NCI-H1092 (cell line): ENCODE data around the gene LIN7A.

ENCODE experiments used
- DNase-seq: peaks from one replicate; lab custom pipeline; 2025; lab: John Stamatoyannopoulos, UW

The LIN7A gene

DNA sequence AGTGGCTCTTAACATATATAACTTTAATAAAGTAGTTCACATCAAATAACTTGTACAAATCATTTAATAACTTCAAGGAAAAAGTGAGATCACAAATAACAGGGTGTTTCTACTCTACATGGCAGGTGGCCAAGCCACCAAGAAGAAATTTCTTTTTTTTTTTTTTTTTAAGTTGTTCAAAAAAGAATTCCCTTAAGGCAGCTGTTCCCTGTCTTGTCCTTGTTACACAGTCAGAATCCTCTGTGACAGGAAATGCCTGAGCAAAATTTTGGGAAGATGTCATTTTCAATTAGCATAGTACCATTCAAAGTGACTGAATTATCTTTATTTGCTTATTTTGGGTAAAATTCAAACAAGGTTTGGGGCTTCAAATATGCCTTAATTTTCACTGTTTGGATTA lies 79.4 kb downstream of the LIN7A start:
- DNase-seq: no peak

DNA sequence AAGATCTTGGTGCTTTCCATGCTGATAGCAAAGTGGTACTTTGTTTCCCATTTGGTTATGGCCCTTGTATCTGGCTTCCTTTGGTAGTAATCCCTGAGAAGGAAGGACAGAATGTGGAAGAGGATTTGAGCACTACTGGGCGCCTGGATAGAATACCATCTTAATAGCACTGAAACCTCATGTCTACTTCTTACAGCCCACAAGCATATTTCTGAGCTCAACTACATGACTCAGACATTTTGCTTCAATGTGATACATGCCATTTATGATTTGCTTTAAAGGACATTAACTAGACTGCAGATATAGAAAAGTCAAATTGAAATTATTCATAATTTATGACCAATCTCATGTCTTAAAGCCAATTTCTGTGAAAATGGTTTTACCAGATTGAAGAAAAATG lies 80.4 kb downstream of the LIN7A start:
- no peak for DNase-seq

DNA sequence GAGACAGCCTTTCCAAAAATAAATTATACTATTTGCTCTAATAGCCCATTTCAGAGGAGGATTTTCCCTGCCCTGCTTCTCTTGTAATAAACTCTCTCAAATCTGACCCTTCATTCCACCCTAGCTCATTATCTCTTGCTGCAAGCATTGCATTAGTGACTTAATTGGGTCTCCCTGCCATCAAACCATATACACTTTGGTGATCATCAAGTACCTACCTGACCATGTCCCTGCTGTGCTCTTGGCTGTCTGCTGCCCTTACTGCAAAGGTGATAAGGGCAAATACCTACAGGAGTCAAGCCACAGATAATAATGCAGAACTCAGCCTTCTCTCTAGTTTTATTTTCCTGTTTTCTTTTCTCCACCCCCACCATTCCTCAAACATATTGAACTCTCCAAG lies 88.4 kb downstream of the LIN7A start:
- no peak for DNase-seq

DNA sequence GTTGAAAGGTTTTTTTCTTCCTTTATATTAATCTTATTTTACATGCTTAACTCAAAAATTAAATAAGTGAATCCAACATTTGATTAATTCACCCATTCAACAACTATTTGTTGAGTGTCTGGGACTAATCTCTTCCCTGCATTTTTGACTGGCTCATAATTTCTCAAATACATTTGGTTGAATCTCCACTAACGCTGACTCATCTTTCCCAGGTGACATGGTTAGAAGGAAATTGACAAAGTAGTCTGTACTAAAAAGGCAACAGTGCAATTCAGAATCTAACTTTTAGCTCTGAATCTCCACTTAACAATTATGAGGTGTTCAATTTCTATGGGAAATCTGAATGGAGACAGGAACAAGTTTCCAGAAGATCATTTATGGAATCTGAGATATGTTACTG lies 88.9 kb downstream of the LIN7A start:
- no peak for DNase-seq

DNA sequence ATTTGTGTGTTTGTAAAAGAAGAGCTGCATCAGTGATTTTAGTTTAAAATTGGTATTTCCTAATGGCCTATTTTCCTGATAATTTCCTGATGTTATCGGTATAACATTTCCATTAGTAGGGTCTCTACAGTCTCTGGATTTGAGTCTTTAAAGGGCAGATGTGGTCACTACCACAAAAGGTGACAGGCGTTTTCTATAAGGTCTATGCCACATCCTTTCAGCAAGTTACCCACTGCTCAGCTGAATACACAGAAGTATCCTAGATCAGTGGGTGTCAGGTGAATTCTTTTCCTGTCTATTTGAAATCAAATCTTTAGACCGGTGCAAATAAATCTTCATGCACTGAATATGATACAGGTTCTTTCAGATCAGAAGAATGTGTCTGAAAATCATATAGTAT lies 90.2 kb downstream of the LIN7A start:
- no peak for DNase-seq

DNA sequence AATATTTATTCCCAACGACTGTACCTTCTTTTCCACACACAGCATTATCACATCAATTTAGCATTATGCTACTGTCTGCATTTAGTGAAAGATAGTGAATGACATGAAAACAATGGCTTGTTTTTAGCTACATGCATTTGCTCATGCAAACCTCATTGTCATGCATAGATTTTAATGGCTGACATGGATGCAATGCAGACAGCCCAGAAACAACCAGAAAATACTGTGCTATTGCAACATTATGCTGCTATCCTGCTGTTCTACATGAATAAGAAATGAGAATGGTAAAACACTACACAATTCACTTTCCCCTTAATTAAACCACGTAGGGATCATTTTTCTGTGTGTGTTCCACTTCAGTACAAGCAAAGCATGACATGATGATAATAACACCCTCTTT lies 90.8 kb downstream of the LIN7A start:
- no peak for DNase-seq

DNA sequence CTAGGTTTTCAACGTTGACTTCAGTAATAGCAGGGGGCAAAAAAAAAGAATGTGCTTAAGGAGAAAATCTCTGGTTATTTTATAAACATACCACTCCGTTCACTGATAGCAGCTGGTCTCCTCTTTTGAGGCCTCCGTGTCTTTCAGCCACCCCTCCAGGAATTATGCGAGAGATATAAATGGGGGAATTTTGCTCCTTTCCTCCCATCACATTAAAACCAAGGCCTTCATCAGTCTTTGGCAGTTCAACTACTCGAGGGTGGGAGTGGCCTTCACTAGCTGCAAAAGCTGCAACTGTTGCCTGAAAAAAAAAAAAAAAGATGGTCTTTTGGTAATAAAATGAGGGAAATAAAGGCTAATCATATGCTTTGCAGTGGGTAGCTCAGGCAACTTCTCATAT lies 92.1 kb downstream of the LIN7A start:
- DNase-seq: no peak

DNA sequence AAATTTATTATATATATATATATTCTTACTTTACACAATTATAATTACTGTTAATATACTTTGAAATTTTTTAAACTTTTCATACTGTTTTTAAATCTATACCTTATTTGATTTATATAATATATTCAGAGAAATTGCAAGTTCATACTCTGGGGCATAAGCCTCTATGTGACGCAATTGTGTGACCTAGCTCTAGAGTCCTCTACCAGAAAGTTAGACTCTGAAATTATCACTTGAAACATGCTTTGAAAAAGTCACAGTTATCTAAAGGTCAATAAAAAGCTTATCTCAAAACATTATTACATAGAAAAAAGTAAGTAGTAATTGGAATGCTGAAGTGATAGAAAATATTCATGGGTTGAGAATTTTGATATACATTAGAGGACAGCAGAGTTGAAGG lies 93.8 kb downstream of the LIN7A start:
- DNase-seq: no peak

DNA sequence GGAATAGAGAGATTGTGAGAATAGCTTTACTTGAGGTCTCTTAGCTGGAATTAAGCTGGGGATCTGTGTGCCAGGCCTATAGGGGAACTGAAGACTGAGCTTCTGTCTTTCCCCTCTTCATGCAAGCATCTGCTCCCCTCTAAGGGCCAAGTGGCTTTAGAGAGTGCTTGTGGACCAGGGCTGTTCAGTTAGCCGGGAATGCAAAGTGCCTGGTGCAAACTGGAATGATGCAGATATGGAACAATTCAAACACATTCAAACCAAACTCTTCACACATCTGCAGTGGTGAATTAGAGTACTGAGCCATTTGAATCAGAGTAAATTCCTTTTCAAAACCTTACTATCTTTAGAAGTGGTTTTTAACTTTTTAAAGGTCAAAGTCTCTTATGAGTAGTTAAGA lies 99.0 kb downstream of the LIN7A start:
- no peak for DNase-seq

DNA sequence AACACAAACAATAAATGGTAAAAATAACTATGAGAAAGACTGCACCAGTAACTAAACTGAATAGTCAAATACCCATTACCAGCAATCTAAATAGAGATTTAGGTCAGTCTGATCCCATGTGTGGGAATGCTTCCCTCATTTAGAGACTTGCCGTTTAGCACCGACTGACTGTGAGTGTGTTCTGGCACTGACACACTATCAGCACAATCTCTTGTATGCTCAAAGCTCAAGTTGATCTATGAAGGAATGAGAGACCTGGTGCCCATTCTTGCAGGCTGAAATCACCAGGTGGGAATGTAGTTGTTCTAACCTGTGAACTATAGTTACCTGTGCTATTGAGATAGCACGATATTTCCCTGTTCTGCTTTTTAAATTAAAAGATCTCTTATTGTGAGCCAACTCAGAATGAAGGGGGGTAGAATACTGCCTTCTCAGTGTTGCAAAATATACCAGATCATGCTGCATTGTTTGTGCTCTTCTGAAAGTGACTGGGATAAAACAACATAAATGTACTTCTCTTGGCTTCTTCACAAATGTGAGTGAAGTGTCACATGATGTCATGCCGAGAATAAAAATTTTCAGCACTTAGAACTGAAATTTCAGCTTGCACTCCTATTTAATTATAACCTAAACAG lies 99.6 kb downstream of the LIN7A start:
- DNase-seq: no peak

DNA sequence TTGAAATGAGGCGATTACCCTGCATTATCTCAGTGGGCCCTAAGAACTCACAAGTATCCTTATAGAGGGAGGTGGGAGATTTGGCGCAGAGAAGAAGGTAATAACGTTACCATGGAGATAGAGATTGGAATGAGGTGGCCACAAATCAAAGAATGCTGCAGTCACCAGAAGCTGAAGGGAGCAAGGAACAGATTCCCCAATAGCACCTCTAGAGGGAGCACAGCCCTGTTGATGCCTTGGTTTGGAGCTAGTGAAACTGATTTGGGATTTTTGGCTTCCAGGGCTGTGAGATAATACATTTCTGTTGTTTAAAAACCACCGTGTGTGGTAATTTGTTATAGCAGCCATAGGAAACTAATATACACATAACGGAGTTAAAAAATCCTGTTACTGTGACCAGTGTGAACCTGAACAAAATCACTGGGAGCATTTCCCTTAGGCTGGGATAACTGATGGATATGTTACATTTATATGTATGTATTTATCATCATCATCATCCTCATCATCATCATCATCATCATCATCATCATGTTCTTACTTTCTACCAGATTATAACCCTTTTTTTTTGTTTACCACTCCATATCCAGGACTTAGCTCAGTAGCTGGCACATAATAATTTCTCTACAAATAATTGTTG lies 100.3 kb downstream of the LIN7A start:
- no peak for DNase-seq

DNA sequence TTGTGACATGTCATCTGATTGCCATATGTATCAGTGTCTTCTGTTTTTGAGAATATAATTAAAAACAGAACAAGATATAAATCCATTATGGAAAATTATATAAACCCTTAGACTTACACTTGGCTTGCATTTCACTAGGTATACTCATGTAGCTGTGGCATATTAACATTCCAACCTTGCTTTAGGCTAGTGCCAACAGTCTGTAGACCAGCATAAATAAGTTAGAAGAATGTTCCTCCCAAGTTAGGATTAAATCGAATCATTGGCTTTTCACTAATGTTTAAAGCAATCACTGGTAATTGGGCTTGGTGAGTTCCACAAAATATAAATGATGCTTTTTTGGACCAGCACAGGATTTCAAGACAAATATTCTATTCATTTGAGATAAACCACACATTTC lies 103.0 kb downstream of the LIN7A start:
- DNase-seq: no peak

DNA sequence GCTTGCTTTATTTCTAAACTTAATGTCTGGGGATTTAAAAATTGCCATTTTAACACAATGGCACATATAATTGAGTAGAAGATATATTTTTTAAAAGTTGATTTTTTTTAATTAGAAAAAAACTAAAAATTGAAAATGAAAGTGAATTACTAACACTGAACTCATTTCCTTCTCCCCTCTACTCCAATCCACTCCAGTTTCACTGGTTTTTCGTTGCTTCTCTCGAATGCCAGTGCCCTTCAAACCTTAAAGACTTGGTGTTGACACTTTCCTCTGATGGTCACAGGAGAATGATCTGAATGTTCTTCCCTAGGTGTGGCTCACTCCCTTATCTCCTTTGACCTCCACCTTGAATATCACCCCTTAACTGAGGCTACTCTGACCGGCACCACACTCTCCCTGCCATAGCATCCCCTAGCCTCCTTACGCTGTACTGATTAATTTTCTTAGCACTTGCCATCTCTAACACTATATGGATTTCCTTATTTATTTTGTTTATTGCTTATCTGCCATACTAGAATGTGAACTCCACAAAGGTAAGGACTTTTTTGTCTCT lies 107.1 kb downstream of the LIN7A start:
- no peak for DNase-seq

DNA sequence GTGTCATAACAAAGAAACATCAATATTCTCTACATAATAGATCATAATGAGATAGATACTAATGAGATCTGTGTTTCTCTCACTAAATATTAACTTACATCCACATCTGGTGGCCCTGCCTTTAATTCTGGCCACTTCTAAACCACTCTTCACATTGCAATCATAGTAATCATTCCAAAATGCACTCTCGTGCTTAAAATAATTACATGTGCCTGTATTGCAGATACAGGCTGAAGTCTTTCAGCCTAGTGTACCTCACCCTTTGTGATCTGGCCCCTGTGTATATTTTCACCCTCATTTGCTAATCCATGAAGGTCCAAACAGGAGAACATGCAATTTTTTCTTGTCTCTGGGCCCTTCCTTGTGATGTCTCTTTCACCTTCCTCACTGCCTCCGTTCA lies 108.0 kb downstream of the LIN7A start:
- DNase-seq: no peak

DNA sequence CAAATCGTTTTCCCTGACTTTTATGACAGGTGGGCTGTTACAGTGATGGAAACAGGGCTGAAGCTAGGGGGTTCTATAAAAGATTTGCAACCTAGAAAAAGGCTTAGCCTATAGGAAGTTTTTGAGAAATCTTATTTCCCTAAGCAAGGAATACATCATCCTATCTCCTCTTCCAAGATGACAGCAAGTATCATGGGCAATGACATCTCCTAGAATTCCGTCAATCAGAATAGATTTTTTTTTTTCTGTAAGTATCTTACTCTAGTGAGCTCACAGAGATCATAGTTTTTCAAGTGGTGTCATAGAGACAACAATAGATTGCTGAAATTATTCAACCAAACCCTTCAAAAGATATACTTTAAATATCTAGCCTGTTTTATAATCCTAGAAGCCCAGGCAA lies 112.2 kb downstream of the LIN7A start:
- DNase-seq: no peak

DNA sequence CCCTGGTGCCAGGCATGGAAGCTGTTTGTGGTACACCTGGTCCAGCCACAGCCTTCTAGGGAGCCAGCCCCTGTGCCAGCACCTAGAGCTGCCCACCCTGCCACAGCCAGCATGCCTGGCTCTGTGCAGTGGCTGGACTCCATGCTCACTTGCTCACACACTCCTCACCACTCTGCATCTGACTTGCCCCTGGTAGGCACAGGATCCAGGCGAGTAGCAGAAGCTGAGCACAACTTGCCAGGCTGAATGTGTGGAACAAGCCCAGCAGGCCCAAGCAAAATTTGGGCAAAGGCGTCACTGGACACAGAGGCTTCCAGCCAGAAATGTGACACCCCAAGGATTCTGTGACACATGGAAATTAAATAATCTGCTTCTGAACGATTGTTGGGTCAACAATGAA lies 114.3 kb downstream of the LIN7A start:
- no peak for DNase-seq

DNA sequence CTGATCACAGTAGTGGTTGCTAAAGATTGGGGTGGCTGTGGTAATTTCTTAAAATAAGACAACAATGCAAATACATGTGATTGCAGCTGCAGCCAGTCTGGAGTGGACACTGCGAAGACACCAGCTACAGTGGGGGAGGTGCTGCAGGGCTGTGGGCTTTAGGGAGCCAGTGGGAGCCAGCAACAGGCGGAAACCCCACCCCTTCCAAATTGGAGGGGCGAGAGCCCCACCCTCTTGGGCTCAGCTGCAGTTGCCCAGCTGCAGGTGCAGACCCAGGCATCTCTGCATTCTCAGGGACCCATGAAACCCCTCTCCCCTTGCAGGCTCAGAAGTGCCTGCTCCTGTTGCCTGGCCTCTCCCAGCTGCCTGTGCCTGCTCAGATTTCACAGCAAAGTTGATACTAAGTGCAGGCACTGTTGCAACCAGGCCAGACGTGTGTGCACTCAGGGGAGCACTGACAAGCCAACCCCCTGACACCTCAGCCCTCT lies 116.2 kb downstream of the LIN7A start:
- no peak for DNase-seq

DNA sequence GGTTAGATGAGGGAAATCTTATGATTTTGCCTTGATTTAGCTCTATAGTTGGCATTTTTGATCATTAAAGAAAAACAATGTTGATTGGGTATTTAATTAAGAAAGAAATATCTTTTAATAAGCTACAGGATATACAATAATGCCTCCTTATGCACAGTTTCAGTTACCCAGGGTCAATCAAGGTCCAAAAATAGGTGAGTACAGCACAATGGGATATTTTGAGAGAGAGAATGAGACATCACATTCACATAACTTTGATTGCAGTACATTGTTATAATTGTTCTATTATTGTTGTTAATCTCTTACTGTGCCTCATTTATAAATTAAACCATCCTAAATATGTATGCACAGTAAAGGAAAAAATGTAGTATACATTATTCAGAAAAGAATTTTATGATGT lies 118.9 kb downstream of the LIN7A start:
- no peak for DNase-seq

DNA sequence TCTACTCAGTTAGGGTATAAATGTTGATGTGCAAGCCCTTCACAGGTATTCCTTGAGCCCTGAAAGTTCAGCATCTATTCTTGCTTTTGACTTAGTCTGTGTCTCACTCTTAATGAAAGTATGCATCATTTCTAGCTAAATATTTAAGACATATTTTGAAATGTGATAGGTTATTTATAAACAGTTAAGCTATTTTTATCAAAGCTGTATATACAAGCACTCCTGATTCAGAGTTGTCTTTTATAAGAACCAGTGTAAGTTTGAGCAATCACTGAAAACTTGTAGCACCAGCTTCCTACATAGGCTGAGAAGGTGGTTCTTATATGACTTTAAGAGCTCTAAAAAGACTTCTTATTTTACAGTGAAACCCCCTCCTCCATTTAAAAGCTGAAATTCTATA lies 122.4 kb downstream of the LIN7A start:
- no peak for DNase-seq

DNA sequence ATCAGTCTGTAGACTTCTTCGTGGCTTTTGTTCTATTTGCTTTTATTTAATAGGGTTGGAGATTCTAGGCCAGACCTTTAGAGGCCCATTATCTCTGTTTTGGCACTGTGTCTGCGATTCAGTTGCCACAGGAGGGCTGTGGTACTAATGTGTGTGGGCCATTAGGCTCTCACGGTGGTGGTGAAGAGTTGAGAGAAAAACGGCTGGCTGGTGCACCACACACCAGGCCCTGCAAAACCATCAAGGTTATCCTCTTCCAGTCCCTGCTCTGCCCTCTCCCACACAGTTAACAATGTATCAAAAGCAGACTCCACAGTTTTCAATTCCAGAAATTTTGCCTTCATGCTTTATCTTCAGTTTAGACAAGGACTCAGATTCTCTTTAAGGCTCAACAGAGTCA lies 123.3 kb downstream of the LIN7A start:
- no peak for DNase-seq

DNA sequence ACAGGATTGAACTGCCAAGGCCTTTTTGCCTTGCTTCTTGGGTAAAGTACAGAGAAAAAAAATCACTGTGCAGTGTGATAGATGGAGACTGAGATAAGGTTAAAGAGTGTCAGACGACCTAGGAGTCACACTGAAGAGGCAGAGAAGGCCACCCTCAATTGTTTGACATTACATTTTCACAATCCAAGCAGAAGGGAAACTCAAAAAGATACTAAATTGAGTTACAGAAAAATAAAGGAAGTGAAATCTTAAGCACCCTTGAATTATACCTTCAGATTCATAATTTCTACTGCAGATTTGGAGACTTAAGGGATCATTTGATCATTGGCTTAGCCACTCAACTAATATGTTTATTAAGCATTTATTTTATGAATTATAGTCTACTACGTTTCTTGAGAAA lies 123.9 kb downstream of the LIN7A start:
- DNase-seq: no peak

DNA sequence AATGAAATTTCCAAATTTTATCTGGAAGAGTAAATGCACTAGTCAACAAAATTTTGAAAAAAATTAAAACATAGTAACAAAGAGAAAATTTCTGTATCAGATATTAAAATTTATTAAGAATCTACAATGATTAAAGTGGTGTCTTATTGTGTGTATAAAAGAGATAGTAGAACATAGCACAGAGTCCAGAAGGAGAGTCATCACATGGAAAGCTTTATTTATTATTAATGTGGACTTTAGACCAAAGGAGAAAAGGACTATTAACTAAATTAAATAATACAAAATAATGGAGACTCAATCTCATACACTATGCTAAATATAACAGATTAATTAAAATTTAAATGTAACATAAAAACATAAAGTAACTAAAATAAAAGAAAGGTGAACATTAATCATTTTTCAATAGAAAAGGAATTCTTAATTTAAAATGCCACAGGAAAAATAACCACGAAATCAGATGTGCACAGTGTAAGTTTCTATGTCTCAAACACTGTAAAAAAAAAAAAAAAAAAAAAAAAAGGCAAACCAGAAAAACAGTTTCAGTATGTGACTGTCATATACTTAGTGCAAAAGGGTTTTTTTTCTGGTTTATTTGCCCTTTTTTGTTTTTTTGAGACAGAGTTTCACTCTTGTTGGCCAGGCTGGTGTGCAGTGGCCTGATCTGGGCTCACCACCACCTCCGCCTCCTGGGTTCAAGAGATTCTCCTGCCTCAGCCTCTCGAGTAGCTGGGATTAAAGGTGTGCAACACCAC lies 125.6 kb downstream of the LIN7A start:
- no peak for DNase-seq

DNA sequence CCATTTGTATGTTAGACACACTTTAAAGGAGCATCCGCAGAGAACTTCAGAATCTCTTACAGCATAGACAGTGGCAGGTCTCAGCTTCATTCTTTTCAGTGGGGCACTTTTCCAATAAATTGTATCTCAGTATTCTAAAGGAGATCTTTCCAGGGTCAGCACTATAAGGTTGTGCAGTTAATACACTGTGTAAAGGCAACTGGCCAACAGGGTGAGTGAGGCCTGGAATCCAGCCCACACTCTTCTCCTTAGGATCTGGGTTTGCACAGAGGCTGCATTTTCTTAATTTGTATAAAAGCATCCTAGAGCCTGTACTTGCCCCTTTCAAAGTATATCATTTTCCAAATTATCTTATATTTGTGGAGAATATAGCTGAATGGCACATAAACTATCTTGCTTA lies 126.9 kb downstream of the LIN7A start:
- no peak for DNase-seq
